AG04449 (cell line): ENCODE results near the gene PRKACB.

ENCODE experiments used
- CTCF ChIA-PET: fragments of 350-600 bp; formaldehyde crosslinking; extraction: SDS; loops from one replicate; lab custom pipeline; 2021; ENCODE audit warnings: antibody characterized with exemption; lab: Yijun Ruan, JAX
- POLR2A ChIA-PET: fragments of 400-600, 350-600 bp; formaldehyde crosslinking; extraction: SDS; loops from one replicate; lab custom pipeline; 2020; ENCODE audit warnings: antibody characterized with exemption, inconsistent platforms; lab: Yijun Ruan, JAX
- DNase-seq: peaks from one replicate; pipeline ENCODE4 v3.0.0-alpha.2; 2010; ENCODE audit warnings: low read depth, low spot score
- H3K4me3 ChIP-seq: 2 replicates; pipeline ENCODE4 v1.5.1; 2011; ENCODE audit warnings: low read depth, mild to moderate bottlenecking, control low read depth, low read length
- TF ChIP-seq, protein P1 (sequence below): IDR thresholded peaks from one replicate; pipeline ENCODE4 v1.5.1; 2011; ENCODE audit warnings: mild to moderate bottlenecking, moderate library complexity, low read length, control low read depth, inconsistent platforms; ENCODE audit not compliant: insufficient read depth; ENCODE audit errors: missing control alignments

PRKACB gene

DNA sequence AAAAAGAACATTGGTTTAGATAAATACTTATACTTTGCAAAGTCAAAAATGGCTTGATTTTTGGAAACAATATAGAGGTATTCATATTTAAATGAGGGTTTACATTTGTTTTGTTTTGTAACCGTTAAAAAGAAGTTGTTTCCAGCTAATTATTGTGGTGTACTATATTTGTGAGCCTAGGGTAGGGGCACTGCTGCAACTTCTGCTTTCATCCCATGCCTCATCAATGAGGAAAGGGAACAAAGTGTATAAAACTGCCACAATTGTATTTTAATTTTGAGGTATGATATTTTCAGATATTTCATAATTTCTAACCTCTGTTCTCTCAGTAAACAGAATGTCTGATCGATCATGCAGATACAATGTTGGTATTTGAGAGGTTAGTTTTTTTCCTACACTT is 92.2 kb downstream of the PRKACB start:
- CTCF ChIA-PET, result interaction anchor here (1.4 kb wide), 1 partner anchor 197 kb away, joined by 3 read pairs; no protein-coding TSS in a partner anchor
- no peak overlapping the region for H3K4me3 ChIP-seq
- TF ChIP-seq, protein P1, sequence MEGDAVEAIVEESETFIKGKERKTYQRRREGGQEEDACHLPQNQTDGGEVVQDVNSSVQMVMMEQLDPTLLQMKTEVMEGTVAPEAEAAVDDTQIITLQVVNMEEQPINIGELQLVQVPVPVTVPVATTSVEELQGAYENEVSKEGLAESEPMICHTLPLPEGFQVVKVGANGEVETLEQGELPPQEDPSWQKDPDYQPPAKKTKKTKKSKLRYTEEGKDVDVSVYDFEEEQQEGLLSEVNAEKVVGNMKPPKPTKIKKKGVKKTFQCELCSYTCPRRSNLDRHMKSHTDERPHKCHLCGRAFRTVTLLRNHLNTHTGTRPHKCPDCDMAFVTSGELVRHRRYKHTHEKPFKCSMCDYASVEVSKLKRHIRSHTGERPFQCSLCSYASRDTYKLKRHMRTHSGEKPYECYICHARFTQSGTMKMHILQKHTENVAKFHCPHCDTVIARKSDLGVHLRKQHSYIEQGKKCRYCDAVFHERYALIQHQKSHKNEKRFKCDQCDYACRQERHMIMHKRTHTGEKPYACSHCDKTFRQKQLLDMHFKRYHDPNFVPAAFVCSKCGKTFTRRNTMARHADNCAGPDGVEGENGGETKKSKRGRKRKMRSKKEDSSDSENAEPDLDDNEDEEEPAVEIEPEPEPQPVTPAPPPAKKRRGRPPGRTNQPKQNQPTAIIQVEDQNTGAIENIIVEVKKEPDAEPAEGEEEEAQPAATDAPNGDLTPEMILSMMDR, result no peak
- POLR2A ChIA-PET, result no interaction called here
- DNase-seq, result no peak

DNA sequence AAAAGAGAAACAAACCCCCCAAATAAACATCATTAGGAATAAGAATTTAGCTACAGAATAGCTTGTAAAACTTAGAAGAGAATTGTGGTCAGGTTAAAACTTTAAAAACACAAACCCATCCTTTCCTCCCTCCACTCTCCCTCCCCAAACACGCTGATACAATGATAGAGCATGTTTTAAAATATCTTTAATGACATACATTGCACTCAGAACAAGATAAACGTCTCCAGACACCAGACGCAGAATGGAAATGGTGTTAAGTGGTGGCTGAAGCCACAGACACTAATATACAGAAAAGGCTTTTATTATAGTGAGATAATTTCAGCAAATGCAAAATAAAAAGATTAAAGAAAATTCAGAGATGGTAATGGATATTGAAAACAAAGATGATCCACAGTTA is 98.6 kb downstream of the PRKACB start:
- ChIA-PET POLR2A (no interaction called here), CTCF (no interaction called here)
- H3K4me3 ChIP-seq, result no peak overlapping the region
- no peak for DNase-seq
- TF ChIP-seq, protein P1, result no peak

GRCh38 chr1:84245563-84245962 is 101.5 kb downstream of the PRKACB start:
- ChIA-PET CTCF (no interaction called here), POLR2A (no interaction called here)
- H3K4me3 ChIP-seq, result no peak overlapping the region
- TF ChIP-seq, protein P1, result no peak
- no peak for DNase-seq

DNA sequence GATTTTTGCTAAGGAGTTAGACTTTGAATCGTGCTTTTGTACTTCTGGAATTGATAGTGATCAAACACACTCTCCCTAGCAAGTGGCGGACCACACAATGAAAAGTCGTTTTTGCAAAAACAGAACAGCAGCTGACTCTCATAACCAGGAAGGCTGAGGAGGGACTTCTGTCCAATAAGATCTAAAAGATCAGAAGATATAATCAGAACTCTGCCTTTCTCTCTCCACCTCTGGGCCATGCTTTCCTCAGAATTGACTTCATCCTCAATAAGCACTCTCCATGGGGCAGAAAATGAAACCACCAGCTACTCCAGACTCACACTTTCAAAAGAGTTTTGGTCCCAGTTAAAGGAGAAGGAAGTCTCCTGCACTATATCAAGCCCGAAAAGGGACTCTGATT is 102.1 kb downstream of the PRKACB start:
- ChIA-PET CTCF (no interaction called here), POLR2A (no interaction called here)
- TF ChIP-seq, protein P1, result no peak
- DNase-seq, result no peak
- no peak overlapping the region for H3K4me3 ChIP-seq

DNA sequence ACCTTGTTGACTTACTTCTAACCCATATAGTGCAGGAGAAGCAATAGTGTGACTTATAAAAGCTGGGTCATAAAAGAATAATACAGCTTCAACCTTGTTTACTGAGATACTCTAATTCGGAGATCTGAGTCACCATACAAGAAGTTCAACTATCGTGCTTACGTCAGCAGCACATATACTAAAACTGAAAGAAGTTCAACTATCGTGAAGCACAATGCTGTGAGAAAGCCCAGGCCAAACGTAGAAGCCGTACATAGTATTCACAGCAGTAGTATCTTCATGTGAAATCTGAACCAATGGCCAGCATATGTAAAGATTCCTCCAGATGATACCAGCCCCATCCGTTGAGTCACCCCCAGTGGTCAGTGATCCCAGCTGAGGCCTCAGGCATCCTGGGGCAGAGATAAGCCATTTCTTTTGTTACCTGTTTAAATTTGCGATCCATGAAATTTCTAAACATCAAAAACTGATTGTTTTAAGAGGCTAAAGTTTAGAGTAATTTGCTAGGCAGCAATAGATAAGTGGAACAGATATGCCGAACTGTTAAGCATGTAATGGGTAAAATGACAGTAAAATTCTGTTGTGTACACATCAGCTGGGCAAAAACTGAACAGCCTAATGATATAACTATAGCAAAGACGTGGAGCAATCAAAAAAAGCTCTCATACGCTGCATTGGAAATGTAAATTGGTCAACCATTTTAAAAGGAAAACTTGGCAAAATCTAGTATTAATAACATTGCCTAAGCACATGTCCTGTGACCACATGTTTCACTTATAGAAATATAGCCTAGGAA is 103.6 kb downstream of the PRKACB start:
- DNase-seq, result peak; percentile 54
- H3K4me3 ChIP-seq, result no peak overlapping the region
- POLR2A ChIA-PET, result no interaction called here
- TF ChIP-seq, protein P1, result no peak
- CTCF ChIA-PET, result interaction anchor here (0.5 kb wide), 1 partner anchor 192 kb away, joined by 4 read pairs; no protein-coding TSS in a partner anchor

- no peak for DNase-seq
- ChIA-PET POLR2A (no interaction called here), CTCF (interaction anchor here (0.6 kb wide), 1 partner anchor 144 kb away, joined by 3 read pairs; no protein-coding TSS in a partner anchor)
- no peak overlapping the region for H3K4me3 ChIP-seq
- TF ChIP-seq, protein P1, result no peak
Measured at GRCh38 chr1:84250668-84251067, 106.6 kb downstream of the PRKACB start.
